Fibroblast of lung (primary cell): Measurements from ENCODE around the gene DPH5.

Experiments used
- EZH2 ChIP-seq: IDR thresholded peaks from 2 replicates; pipeline ENCODE4 v1.5.1; 2012; ENCODE audit warnings: low read length, control low read depth, mild to moderate bottlenecking; ENCODE audit errors: missing control alignments
- TF ChIP-seq, protein P1 (sequence below), 2 donors: IDR thresholded peaks in 1 of 2; conservative IDR thresholded peaks in 1 of 2; 1 replicate in 1 of 2; 2 replicates in 1 of 2; pipeline ENCODE4 v1.5.1; 2011 to 2012; ENCODE audit warnings: low read length in 2 of 2, control low read depth in 1 of 2, inconsistent platforms in 1 of 2, low read depth in 1 of 2, mild to moderate bottlenecking in 1 of 2

DNA sequence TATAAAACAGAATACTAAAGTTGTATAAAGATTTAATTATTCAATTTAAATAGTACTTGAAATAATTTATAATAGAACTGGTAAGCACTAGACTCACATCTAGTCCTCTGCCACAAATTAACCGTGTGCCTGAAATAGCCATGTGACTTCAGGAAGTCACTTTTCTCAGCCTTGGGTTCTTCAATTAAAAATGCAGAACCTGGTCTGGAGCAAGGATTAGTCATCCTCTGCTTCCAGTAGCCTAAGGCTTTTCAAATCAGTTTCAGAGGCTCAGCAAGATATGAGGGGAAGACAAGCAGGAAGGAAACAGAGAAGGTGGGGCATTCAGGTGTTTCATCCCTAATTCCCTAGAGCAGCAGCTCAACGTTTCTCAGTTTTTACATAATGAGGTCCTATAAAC lies 23.0 kb downstream of the DPH5 start:
- TF ChIP-seq, protein P1, sequence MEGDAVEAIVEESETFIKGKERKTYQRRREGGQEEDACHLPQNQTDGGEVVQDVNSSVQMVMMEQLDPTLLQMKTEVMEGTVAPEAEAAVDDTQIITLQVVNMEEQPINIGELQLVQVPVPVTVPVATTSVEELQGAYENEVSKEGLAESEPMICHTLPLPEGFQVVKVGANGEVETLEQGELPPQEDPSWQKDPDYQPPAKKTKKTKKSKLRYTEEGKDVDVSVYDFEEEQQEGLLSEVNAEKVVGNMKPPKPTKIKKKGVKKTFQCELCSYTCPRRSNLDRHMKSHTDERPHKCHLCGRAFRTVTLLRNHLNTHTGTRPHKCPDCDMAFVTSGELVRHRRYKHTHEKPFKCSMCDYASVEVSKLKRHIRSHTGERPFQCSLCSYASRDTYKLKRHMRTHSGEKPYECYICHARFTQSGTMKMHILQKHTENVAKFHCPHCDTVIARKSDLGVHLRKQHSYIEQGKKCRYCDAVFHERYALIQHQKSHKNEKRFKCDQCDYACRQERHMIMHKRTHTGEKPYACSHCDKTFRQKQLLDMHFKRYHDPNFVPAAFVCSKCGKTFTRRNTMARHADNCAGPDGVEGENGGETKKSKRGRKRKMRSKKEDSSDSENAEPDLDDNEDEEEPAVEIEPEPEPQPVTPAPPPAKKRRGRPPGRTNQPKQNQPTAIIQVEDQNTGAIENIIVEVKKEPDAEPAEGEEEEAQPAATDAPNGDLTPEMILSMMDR (conservative IDR thresholded peaks at IDR 0.05 in 1 of 2, IDR thresholded peaks at IDR 0.05 in 1 of 2; ENCODE audit: low read depth in 1 of 2, low read length in 2 of 2): no peak
- no peak for TF ChIP-seq EZH2
